H9 (cell line): ENCODE data around the gene AFF2. TPM values are rescaled to one million over a fixed set of nuclear protein-coding genes. Genes with fewer than 3 reads are reported as not detected.

ENCODE experiments used
- DNase-seq: peaks from one replicate; pipeline ENCODE4 v3.0.0-alpha.2; 2017
- H2AFZ ChIP-seq: one replicate; pipeline ENCODE4 v1.6.1; 2013; ENCODE audit warnings: mild to moderate bottlenecking, low read length, control low read depth, moderate library complexity
- H2AK5ac ChIP-seq: 2 replicates; pipeline ENCODE4 v1.6.1; 2013; ENCODE audit warnings: low read length, control low read depth, mixed read lengths; ENCODE audit not compliant: insufficient read length
- H2BK120ac ChIP-seq: one replicate; pipeline ENCODE4 v1.6.1; 2013; ENCODE audit warnings: low read depth, mild to moderate bottlenecking, low read length, control low read depth, inconsistent platforms; ENCODE audit not compliant: poor library complexity, severe bottlenecking
- H2BK12ac ChIP-seq: 2 replicates; pipeline ENCODE4 v1.6.1; 2013; ENCODE audit warnings: low read length, control low read depth, mixed read lengths, low read depth; ENCODE audit not compliant: insufficient read length
- H2BK15ac ChIP-seq: 2 replicates; pipeline ENCODE4 v1.6.1; 2013; ENCODE audit warnings: low read depth, low read length, control low read depth
- H2BK20ac ChIP-seq: one replicate; pipeline ENCODE4 v1.6.1; 2013; ENCODE audit warnings: low read depth, mild to moderate bottlenecking, low read length, control low read depth, inconsistent platforms; ENCODE audit not compliant: poor library complexity, severe bottlenecking
- H2BK5ac ChIP-seq: 2 replicates; pipeline ENCODE4 v1.6.1; 2013; ENCODE audit warnings: low read length, control low read depth, mixed read lengths; ENCODE audit not compliant: insufficient read length
- H3K14ac ChIP-seq: 2 replicates; pipeline ENCODE4 v1.6.1; 2013; ENCODE audit warnings: low read length, control low read depth; ENCODE audit not compliant: insufficient read depth
- H3K18ac ChIP-seq: 2 replicates; pipeline ENCODE4 v1.6.1; 2013; ENCODE audit warnings: low read depth, mild to moderate bottlenecking, mixed read lengths, low read length, control low read depth; ENCODE audit not compliant: insufficient read length
- H3K23ac ChIP-seq: 2 replicates; pipeline ENCODE4 v1.6.1; 2013; ENCODE audit warnings: low read length, control low read depth, mixed read lengths, low read depth; ENCODE audit not compliant: insufficient read length
- H3K23me2 ChIP-seq: 2 replicates; pipeline ENCODE4 v1.6.1; 2013; ENCODE audit warnings: low read depth, mild to moderate bottlenecking, mixed read lengths, low read length, control low read depth; ENCODE audit not compliant: insufficient read length, poor library complexity, severe bottlenecking
- H3K27ac ChIP-seq: 2 replicates; pipeline ENCODE4 v1.5.1; 2013; ENCODE audit warnings: low read length, control low read depth, mixed read lengths, low read depth; ENCODE audit not compliant: insufficient read length
- H3K27me3 ChIP-seq: 2 replicates; pipeline ENCODE4 v1.6.1; 2013; ENCODE audit warnings: low read length, control low read depth, inconsistent platforms; ENCODE audit not compliant: insufficient read depth
- H3K4ac ChIP-seq: 2 replicates; pipeline ENCODE4 v1.6.1; 2013; ENCODE audit warnings: low read depth, mild to moderate bottlenecking, control low read depth, inconsistent platforms, low read length, moderate library complexity
- H3K4me1 ChIP-seq: 2 replicates; pipeline ENCODE4 v1.6.1; 2013; ENCODE audit warnings: low read length, control low read depth, inconsistent platforms; ENCODE audit not compliant: insufficient read depth
- H3K4me2 ChIP-seq: 2 replicates; pipeline ENCODE4 v1.6.1; 2013; ENCODE audit warnings: low read length, control low read depth, mixed read lengths; ENCODE audit not compliant: insufficient read length, insufficient read depth
- H3K56ac ChIP-seq: 2 replicates; pipeline ENCODE4 v1.6.1; 2013; ENCODE audit warnings: low read depth, mild to moderate bottlenecking, mixed read lengths, low read length, control low read depth; ENCODE audit not compliant: insufficient read length
- H3K79me1 ChIP-seq: 2 replicates; pipeline ENCODE4 v1.6.1; 2013; ENCODE audit warnings: low read depth, mild to moderate bottlenecking, moderate library complexity, low read length, control low read depth, inconsistent platforms; ENCODE audit not compliant: insufficient read depth, poor library complexity, severe bottlenecking
- H3K79me2 ChIP-seq: 2 replicates; pipeline ENCODE4 v1.6.1; 2013; ENCODE audit warnings: low read length, control low read depth, inconsistent platforms; ENCODE audit not compliant: insufficient read depth
- H3K9ac ChIP-seq: 2 replicates; pipeline ENCODE4 v1.6.1; 2013; ENCODE audit warnings: low read length, control low read depth, mixed read lengths; ENCODE audit not compliant: insufficient read length; ENCODE audit errors: extremely low read depth
- H3K9me3 ChIP-seq: one replicate; pipeline ENCODE4 v1.6.1; 2013; ENCODE audit warnings: low read depth, low read length, inconsistent platforms; ENCODE audit not compliant: control insufficient read depth
- H3T11ph ChIP-seq: one replicate; pipeline ENCODE4 v1.6.1; 2013; ENCODE audit warnings: mild to moderate bottlenecking, low read length, control low read depth, inconsistent platforms
- H4K20me1 ChIP-seq: one replicate; pipeline ENCODE4 v1.6.1; 2013; ENCODE audit not compliant: control insufficient read depth, insufficient read length, insufficient read depth
- H4K5ac ChIP-seq: 2 replicates; pipeline ENCODE4 v1.6.1; 2013; ENCODE audit warnings: low read depth, mild to moderate bottlenecking, mixed read lengths, low read length, control low read depth; ENCODE audit not compliant: insufficient read length
- H4K8ac ChIP-seq: replicated peaks from 2 replicates; pipeline ENCODE4 v1.6.1; 2013; ENCODE audit warnings: low read length, control low read depth, mixed read lengths, low read depth; ENCODE audit not compliant: insufficient read length
- H4K91ac ChIP-seq: 2 replicates; pipeline ENCODE4 v1.6.1; 2013; ENCODE audit warnings: low read depth, mild to moderate bottlenecking, moderate library complexity, mixed read lengths, low read length, control low read depth; ENCODE audit not compliant: insufficient read length
- H3K27ac Mint-ChIP-seq, 3 experiments: 2 replicates in 2 of 3; 3 replicates in 1 of 3; pipeline ENCODE4 v1.8.0; 2020 to 2021; ENCODE audit warnings: mixed read lengths in 3 of 3, mild to moderate bottlenecking in 1 of 3, moderate library complexity in 1 of 3
- H3K27me3 Mint-ChIP-seq: 2 replicates; pipeline ENCODE4 v1.8.0; 2021; ENCODE audit warnings: low read depth, mild to moderate bottlenecking, moderate library complexity, mixed read lengths
- H3K36me3 Mint-ChIP-seq, 3 experiments: 2 replicates in 2 of 3; 3 replicates in 1 of 3; pipeline ENCODE4 v1.8.0; 2020 to 2021; ENCODE audit warnings: low read depth in 3 of 3, mixed read lengths in 3 of 3; ENCODE audit not compliant: insufficient read depth in 1 of 3
- H3K4me1 Mint-ChIP-seq, 2 experiments: 2 replicates each; pipeline ENCODE4 v1.8.0; 2020; ENCODE audit warnings: mixed read lengths in 2 of 2
- H3K4me3 Mint-ChIP-seq, 2 experiments: 2 replicates in 1 of 2; 3 replicates in 1 of 2; pipeline ENCODE4 v1.8.0; 2020 to 2021; ENCODE audit warnings: mild to moderate bottlenecking in 2 of 2, mixed read lengths in 2 of 2, moderate library complexity in 1 of 2
- H3K9me3 Mint-ChIP-seq, 2 experiments: 2 replicates in 1 of 2; 3 replicates in 1 of 2; pipeline ENCODE4 v1.8.0; 2020; ENCODE audit warnings: mild to moderate bottlenecking in 2 of 2, mixed read lengths in 2 of 2, moderate library complexity in 1 of 2
- WGBS: extraction: QIAGEN DNeasy Blood & Tissue Kit; methylation state at CpG from one replicate; pipeline ENCODE4 v1.1.7; 2013; ENCODE audit warnings: missing lambda C conversion rate, low lambda C conversion rate, mixed read lengths; ENCODE audit not compliant: insufficient read length; ENCODE audit errors: extremely low coverage; 5-methylcytosine and 5-hydroxymethylcytosine counted together
- total RNA-seq: library from RNA; stranded (reverse); gene quantifications from 2 replicates; pipeline ENCODE4 v1.2.1, GENCODE V29; 2021
- TF ChIP-seq, protein P1 (sequence below): fragments of 200-600 bp; sonication (generic); conservative IDR thresholded peaks from 3 replicates; pipeline ENCODE4 v1.8.0; 2021; ENCODE audit warnings: antibody characterized with exemption, mild to moderate bottlenecking

Gene AFF2
- total RNA-seq, 1 experiment from 2014 or later, result 14.6 TPM

DNA sequence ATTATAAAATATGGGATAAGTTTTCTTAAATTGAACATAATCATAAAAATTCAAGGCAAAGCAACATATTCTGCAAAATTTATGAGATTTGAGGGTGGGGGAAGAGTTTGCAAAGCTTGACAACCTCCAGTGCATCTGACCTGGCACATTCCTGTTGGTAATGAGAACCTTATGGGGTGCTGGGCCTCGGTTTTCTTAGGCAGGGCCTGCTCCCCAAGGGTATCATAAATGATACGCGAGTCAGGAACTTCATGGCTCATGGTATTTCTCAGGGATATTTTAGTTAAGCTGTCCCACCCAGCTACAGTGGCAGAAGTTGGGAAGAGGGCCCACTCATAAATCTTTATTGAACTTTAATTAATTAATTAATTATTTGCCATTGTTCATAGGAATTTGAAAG lies 13.2 kb downstream of the AFF2 start:
- peaks cover 41% of the 10 kb centered on the region for H3K9me3 ChIP-seq
- H4K91ac ChIP-seq, result no peak overlapping the region
- H3K23ac ChIP-seq, result no peak overlapping the region
- no CpG with 5 or more reads among the region's 3 CpGs for WGBS
- no peak overlapping the region for H2BK20ac ChIP-seq
- no peak overlapping the region for H3K14ac ChIP-seq
- no peaks in the 10 kb centered on the region; a peak in 1 of 7 replicates for H3K36me3 Mint-ChIP-seq
- H3K4me2 ChIP-seq, result no peak overlapping the region
- H4K20me1 ChIP-seq, result no peaks in the 10 kb centered on the region
- no peak overlapping the region for H2BK5ac ChIP-seq
- H3K4me1 ChIP-seq, result no peaks in the 10 kb centered on the region
- no peak overlapping the region for H2AK5ac ChIP-seq
- peaks cover 47 to 62% of the 10 kb centered on the region in 2 experiments for H3K9me3 Mint-ChIP-seq
- no peaks in the 10 kb centered on the region for H3K79me1 ChIP-seq
- no peak overlapping the region for H3K27ac Mint-ChIP-seq
- H3K23me2 ChIP-seq, result no peaks in the 10 kb centered on the region
- H4K8ac ChIP-seq, result no peak overlapping the region
- H3T11ph ChIP-seq, result no peak overlapping the region
- H3K4ac ChIP-seq, result no peak overlapping the region
- no peak overlapping the region for H2AFZ ChIP-seq
- 0 out of 2 replicates have a peak, but pooled peaks cover 2% of the 10 kb centered on the region for H3K79me2 ChIP-seq
- DNase-seq, result no peak
- no peak overlapping the region for H2BK15ac ChIP-seq
- H4K5ac ChIP-seq, result no peak overlapping the region
- TF ChIP-seq, protein P1, sequence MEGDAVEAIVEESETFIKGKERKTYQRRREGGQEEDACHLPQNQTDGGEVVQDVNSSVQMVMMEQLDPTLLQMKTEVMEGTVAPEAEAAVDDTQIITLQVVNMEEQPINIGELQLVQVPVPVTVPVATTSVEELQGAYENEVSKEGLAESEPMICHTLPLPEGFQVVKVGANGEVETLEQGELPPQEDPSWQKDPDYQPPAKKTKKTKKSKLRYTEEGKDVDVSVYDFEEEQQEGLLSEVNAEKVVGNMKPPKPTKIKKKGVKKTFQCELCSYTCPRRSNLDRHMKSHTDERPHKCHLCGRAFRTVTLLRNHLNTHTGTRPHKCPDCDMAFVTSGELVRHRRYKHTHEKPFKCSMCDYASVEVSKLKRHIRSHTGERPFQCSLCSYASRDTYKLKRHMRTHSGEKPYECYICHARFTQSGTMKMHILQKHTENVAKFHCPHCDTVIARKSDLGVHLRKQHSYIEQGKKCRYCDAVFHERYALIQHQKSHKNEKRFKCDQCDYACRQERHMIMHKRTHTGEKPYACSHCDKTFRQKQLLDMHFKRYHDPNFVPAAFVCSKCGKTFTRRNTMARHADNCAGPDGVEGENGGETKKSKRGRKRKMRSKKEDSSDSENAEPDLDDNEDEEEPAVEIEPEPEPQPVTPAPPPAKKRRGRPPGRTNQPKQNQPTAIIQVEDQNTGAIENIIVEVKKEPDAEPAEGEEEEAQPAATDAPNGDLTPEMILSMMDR, result no peak
- no peak overlapping the region for H3K9ac ChIP-seq
- no peak overlapping the region for H3K56ac ChIP-seq
- H2BK120ac ChIP-seq, result no peak overlapping the region
- H3K27ac ChIP-seq, result no peak overlapping the region
- no peak overlapping the region for H3K18ac ChIP-seq
- peaks cover 15 to 16% of the 10 kb centered on the region in 2 experiments for H3K4me1 Mint-ChIP-seq
- H3K27me3 ChIP-seq, result no peaks in the 10 kb centered on the region
- H3K4me3 Mint-ChIP-seq, result no peak overlapping the region
- H2BK12ac ChIP-seq, result no peak overlapping the region
- H3K27me3 Mint-ChIP-seq, result no peaks in the 10 kb centered on the region
